Myometrial cell (primary cell): ENCODE results near the gene BSDC1. TPM values are rescaled to one million over a fixed set of nuclear protein-coding genes. Genes with fewer than 3 reads are reported as not detected.

ENCODE experiments used
- total RNA-seq: library from RNA; depleted of rRNA; stranded (reverse); fragments of >200 nt; gene quantifications from 2 replicates; pipeline ENCODE4 v1.2.3, GENCODE V29; 2015

The BSDC1 gene
- 64.7 and 77.3 TPM in 2 replicates for total RNA-seq

GRCh38 chr1:32394141-32394889 lies at the start of gene BSDC1:
Gene BSDC1 (minus strand): TSS chr1:32394441. CDS start chr1:32394414, 27 bp downstream.

GRCh38 chr1:32362474-32363313 lies 31.5 kb downstream of the BSDC1 start, which contains the start of the genes FAM229A and TSSK3:
Gene FAM229A (minus strand): TSS chr1:32362485. CDS start chr1:32362091, 394 bp downstream.
Gene TSSK3 (plus strand): TSS chr1:32362539. CDS start chr1:32362702, 163 bp downstream.

GRCh38 chr1:32335790-32336590 lies 58.3 kb downstream of the BSDC1 start, which contains the start of gene MARCKSL1:
Gene MARCKSL1 (minus strand): TSS chr1:32336233. CDS start chr1:32336033, 200 bp downstream.

Other genes starting within 250 kb of the BSDC1 start
- gene TXLNA, start 214.8 kb downstream of the BSDC1 start, total RNA-seq = 57.9 and 77.3 TPM in 2 replicates
- gene CCDC28B, start 193.8 kb downstream of the BSDC1 start, total RNA-seq = 17.6 and 17.9 TPM in 2 replicates
- gene IQCC, start 188.8 kb downstream of the BSDC1 start, total RNA-seq = 1.4 and 2.1 TPM in 2 replicates
- not detected in 2 replicates for gene DCDC2B, start 185.4 kb downstream of the BSDC1 start, total RNA-seq
- 14.2 and 16.4 TPM in 2 replicates for gene TMEM234, start 172.1 kb downstream of the BSDC1 start, total RNA-seq
- gene EIF3I, start 172.0 kb downstream of the BSDC1 start, total RNA-seq = 502 and 539 TPM in 2 replicates
- 0.35 TPM in 1 of 2 replicates, not detected in the other for gene FAM167B, start 147.2 kb downstream of the BSDC1 start, total RNA-seq
- not detected in 2 replicates for gene LCK, start 143.2 kb downstream of the BSDC1 start, total RNA-seq
- gene HDAC1, start 102.4 kb downstream of the BSDC1 start, total RNA-seq = 65.6 and 69.5 TPM in 2 replicates
- gene MARCKSL1, start 58.2 kb downstream of the BSDC1 start, total RNA-seq = 38.6 and 39.5 TPM in 2 replicates
- 0.89 TPM in 1 of 2 replicates, not detected in the other for gene FAM229A, start 32.0 kb downstream of the BSDC1 start, total RNA-seq
- not detected in 2 replicates for gene TSSK3, start 31.9 kb downstream of the BSDC1 start, total RNA-seq
- not detected in 2 replicates for gene ZBTB8B, start 70.6 kb upstream of the BSDC1 start, total RNA-seq
- 3.0 and 3.2 TPM in 2 replicates for gene ZBTB8A, start 145.0 kb upstream of the BSDC1 start, total RNA-seq